K562 (cell line): ENCODE measurements around the gene BNIP5. TPM values are rescaled to one million over a fixed set of nuclear protein-coding genes. Genes with fewer than 3 reads are reported as not detected.

ENCODE experiments used
- FOXP4 ChIP-seq: sonication (generic); formaldehyde crosslinking; IDR thresholded peaks from 2 replicates; pipeline ENCODE4 v1.8.0; 2022; ENCODE audit warnings: mild to moderate bottlenecking, missing genetic modification reagents, borderline replicate concordance
- HMGN3 ChIP-seq: IDR thresholded peaks from 2 replicates; pipeline ENCODE4 v1.6.1; 2011; ENCODE audit warnings: borderline replicate concordance, low read depth, mild to moderate bottlenecking, mixed read lengths, low read length; ENCODE audit not compliant: insufficient read length; ENCODE audit errors: extremely low read depth
- IFI16 ChIP-seq: fragments of 250-450 bp; sonication (Bioruptor Pico); IDR thresholded peaks from 2 replicates; pipeline ENCODE4 v2.1.2; 2022; ENCODE audit warnings: mild to moderate bottlenecking, inconsistent platforms
- JUN ChIP-seq, 2 experiments: sonication (generic) in 1 of 2; formaldehyde crosslinking in 1 of 2; IDR thresholded peaks; 2 replicates each; pipeline versions ENCODE4 v1.6.1 to v1.8.0; 2012 to 2022; ENCODE audit warnings: borderline replicate concordance in 2 of 2, mild to moderate bottlenecking in 2 of 2, improper control_type of control experiment in 1 of 2, low read depth in 1 of 2, low read length in 1 of 2, missing genetic modification reagents in 1 of 2
- JUND ChIP-seq, 2 experiments: IDR thresholded peaks; 2 replicates in 1 of 2; 3 replicates in 1 of 2; pipeline ENCODE4 v1.6.1; 2011; ENCODE audit warnings: borderline replicate concordance in 2 of 2, low read depth in 2 of 2, low read length in 2 of 2, improper control_type of control experiment in 1 of 2, missing biosample characterization in 1 of 2, missing genetic modification characterization in 1 of 2, missing genetic modification reagents in 1 of 2
- MBD2 ChIP-seq: sonication (generic); IDR thresholded peaks from 2 replicates; pipeline ENCODE4 v1.6.1; 2016; ENCODE audit warnings: low read depth, borderline replicate concordance
- NFE2 ChIP-seq: IDR thresholded peaks from 2 replicates; pipeline ENCODE4 v1.6.1; 2014; ENCODE audit warnings: antibody characterized with exemption, low read depth
- NFIX ChIP-seq: fragments of 250-450 bp; sonication (Bioruptor Pico); IDR thresholded peaks from 2 replicates; pipeline ENCODE4 v1.4.0; 2020; ENCODE audit warnings: low read depth, mild to moderate bottlenecking, moderate library complexity
- PHB ChIP-seq: fragments of 250-450 bp; sonication (Bioruptor Pico); IDR thresholded peaks from 2 replicates; pipeline ENCODE4 v1.5.0; 2021
- RBM17 ChIP-seq: fragments of 200-400 bp; formaldehyde crosslinking; IDR thresholded peaks from 2 replicates; pipeline ENCODE4 v1.6.1; 2017; ENCODE audit warnings: low read depth, mild to moderate bottlenecking, low read length, borderline replicate concordance
- TAF15 ChIP-seq: fragments of 200-400 bp; formaldehyde crosslinking; IDR thresholded peaks from 2 replicates; pipeline ENCODE4 v1.6.1; 2017; ENCODE audit warnings: mild to moderate bottlenecking, low read depth, low read length, moderate library complexity
- TBP ChIP-seq: optimal IDR thresholded peaks from 2 replicates; pipeline ENCODE3; 2011; ENCODE audit warnings: low read depth, low read length, improper control_type of control experiment
- ZBTB2 ChIP-seq: fragments of 450-650 bp; IDR thresholded peaks from 2 replicates; pipeline ENCODE4 v1.6.1; 2016; ENCODE audit warnings: antibody characterized with exemption
- ZBTB8A ChIP-seq: fragments of 450-650 bp; IDR thresholded peaks from 2 replicates; pipeline ENCODE4 v1.6.1; 2018; ENCODE audit warnings: mild to moderate bottlenecking, moderate library complexity; ENCODE audit not compliant: partially characterized antibody
- ZNF121 ChIP-seq: sonication (generic); formaldehyde crosslinking; conservative IDR thresholded peaks from 2 replicates; pipeline ENCODE4 v1.8.0; 2022; ENCODE audit warnings: missing genetic modification reagents
- ZNF133 ChIP-seq: fragments of 250-450 bp; sonication (Bioruptor Pico); IDR thresholded peaks from 2 replicates; pipeline ENCODE4 v1.4.0; 2020; ENCODE audit warnings: mild to moderate bottlenecking
- ZNF175 ChIP-seq: fragments of 200-800 bp; sonication (Bioruptor generic); IDR thresholded peaks from 2 replicates; pipeline ENCODE4 v1.6.1; 2016; ENCODE audit warnings: low read depth, mild to moderate bottlenecking, missing genetic modification characterization, missing compliant biosample characterization
- ZNF280B ChIP-seq: fragments of 250-450 bp; sonication (Bioruptor Pico); IDR thresholded peaks from 2 replicates; pipeline ENCODE4 v1.5.1; 2021; ENCODE audit warnings: mild to moderate bottlenecking
- ZNF586 ChIP-seq: fragments of 450-650 bp; formaldehyde crosslinking; conservative IDR thresholded peaks from 2 replicates; pipeline ENCODE4 v1.4.0; 2020; ENCODE audit warnings: mild to moderate bottlenecking, moderate library complexity
- ZNF830 ChIP-seq: fragments of 250-450 bp; sonication (Bioruptor Pico); IDR thresholded peaks from 2 replicates; pipeline ENCODE4 v1.5.0; 2021; ENCODE audit warnings: mild to moderate bottlenecking
- polyA plus RNA-seq, 8 experiments: library from polyadenylated mRNA; depleted of rRNA in 4 of 8; stranded (reverse) in 5 of 8; unstranded in 3 of 8; fragments of >200 nt; fragmentation: Nextera tagmentation in 2 of 8; fragmentation: Illumina TruSeq in 1 of 8; extraction: Ambion mirVana in 2 of 8; extraction: Trizol in 1 of 8; gene quantifications; 2 replicates each; pipeline versions ENCODE4 v1.2.1 to v1.2.3, GENCODE V29; 2011 to 2014; ENCODE audit warnings: inconsistent platforms in 1 of 8, missing spikeins in 1 of 8
- total RNA-seq, 7 experiments: library from RNA; depleted of rRNA in 6 of 7; stranded (reverse); fragments of >200 nt in 6 of 7; fragmentation: Illumina TruSeq in 2 of 7; extraction: Trizol in 2 of 7; gene quantifications; 2 replicates each; pipeline versions ENCODE4 v1.2.1 to v1.2.3, GENCODE V29; 2011 to 2021; ENCODE audit warnings: low replicate concordance in 1 of 7

Gene BNIP5
- total and polyA plus RNA-seq, 9 of the 15 experiments (the other 6 are each of a cell fraction or from before 2014, with no cell fraction given), result not detected

DNA sequence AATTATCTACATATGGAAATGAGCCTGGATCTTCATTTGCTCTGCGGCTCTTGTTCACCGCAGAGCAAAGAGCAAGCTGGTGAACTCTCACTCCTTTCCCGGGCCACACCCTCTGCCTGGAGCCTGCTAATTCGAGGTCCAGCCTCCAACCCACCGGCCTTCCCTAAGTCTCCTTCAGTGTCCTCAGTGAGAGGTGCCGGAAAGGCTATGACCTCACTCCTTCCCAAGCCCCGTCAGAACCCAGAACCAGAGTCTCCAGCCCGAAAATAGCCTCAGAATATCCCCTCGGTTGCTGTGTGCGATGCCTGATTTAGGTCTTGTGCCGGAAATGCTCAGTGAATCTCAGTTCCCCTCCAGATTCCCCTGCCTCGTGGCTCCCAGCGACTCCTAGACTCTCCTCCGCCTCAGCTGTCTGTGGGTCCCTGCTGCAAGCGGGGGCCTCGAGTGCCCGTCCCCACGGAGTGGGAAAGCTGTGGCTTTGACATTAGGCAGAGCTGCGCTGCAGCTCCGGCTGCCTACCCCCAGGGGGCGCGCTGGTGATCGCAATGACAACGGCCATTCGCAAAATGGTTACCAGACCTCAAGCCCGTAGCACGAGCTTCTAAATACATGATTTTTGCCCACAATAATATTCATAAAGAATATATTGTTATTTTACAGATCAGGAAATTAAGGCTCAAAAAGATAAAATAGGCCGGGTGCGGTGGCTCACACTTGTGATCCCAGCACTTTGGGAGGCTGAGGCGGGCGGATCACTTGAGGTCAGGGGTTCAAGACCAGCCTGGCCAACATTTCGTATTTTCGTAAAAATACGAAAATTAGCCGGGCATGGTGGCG is 4.1 kb upstream of the BNIP5 start (continued):
- TF ChIP-seq NFIX (CRISPR knock-in tag) (no peak), ZBTB8A (no peak), MBD2 (no peak), TBP (peak; percentile 42), TAF15 (no peak), ZNF175 (CRISPR knock-in tag) (peak; percentile 80), PHB (CRISPR knock-in tag) (no peak), ZBTB2 (no peak; the same call in 1 of the 2 replicates), HMGN3 (peak; percentile 45), ZNF133 (no peak), JUND (IDR thresholded peaks at IDR 0.05; ENCODE audit: borderline replicate concordance, low read depth, low read length) (peak; percentile 31; the same call in 1 of the 2 replicates), JUND (tag; IDR thresholded peaks at IDR 0.05; ENCODE audit: borderline replicate concordance, low read depth, low read length) (peak; percentile 36; the same call in 1 of the 3 replicates), FOXP4 (no peak), ZNF280B (CRISPR knock-in tag) (no peak), ZNF830 (no peak), JUN (IDR thresholded peaks at IDR 0.05; ENCODE audit: borderline replicate concordance, low read depth, low read length) (no peak; the same call in 1 of the 2 replicates), JUN (CRISPR knock-in tag; IDR thresholded peaks at IDR 0.05; ENCODE audit: borderline replicate concordance) (no peak), IFI16 (no peak), RBM17 (no peak), ZNF121 (CRISPR knock-in tag) (no peak), NFE2 (peak; percentile 43; the same call in 1 of the 2 replicates), ZNF586 (no peak)
